ENCODE measurements around the gene SNX10.

DNA sequence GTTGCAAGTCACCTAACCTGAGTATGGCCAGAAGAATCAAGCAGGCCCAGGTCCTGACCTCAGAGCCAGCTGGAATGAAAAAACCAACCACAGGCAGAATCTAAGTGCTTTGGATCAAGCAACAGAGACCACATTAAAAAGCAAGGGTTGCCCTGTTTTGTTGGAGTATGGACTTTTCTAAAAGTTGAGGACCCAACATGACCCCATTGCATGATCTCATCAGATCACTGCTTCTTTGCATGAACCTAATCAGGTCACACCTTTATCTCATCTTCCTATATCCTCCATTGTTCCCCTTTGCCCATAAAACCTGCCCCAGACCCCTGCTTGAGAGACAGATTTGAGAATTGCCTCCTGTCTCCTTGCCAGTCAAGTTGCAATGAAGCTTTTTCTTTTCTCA, 11.6 kb upstream of the SNX10 start:
- TF ChIP-seq GATA2 (IDR thresholded peaks at IDR 0.05; ENCODE audit: low read depth, low read length) (no peak), GATA3 (IDR thresholded peaks at IDR 0.05; ENCODE audit: low read depth, low read length) (no peak)

Measured in SH-SY5Y (cell line).